Measurements from ENCODE around the gene RAX2.

Gene RAX2

GRCh38 chr19:3725121-3725520 is 46.9 kb downstream of the RAX2 start:
- no peak overlapping the region for H3K4me3 ChIP-seq (ENCODE audit: low read depth, low read length)
- no peak for DNase-seq (ENCODE audit: low read depth)
- TF ChIP-seq, protein P1, sequence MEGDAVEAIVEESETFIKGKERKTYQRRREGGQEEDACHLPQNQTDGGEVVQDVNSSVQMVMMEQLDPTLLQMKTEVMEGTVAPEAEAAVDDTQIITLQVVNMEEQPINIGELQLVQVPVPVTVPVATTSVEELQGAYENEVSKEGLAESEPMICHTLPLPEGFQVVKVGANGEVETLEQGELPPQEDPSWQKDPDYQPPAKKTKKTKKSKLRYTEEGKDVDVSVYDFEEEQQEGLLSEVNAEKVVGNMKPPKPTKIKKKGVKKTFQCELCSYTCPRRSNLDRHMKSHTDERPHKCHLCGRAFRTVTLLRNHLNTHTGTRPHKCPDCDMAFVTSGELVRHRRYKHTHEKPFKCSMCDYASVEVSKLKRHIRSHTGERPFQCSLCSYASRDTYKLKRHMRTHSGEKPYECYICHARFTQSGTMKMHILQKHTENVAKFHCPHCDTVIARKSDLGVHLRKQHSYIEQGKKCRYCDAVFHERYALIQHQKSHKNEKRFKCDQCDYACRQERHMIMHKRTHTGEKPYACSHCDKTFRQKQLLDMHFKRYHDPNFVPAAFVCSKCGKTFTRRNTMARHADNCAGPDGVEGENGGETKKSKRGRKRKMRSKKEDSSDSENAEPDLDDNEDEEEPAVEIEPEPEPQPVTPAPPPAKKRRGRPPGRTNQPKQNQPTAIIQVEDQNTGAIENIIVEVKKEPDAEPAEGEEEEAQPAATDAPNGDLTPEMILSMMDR (IDR thresholded peaks at IDR 0.05; ENCODE audit: low read depth, low read length, missing control alignments): no peak

DNA sequence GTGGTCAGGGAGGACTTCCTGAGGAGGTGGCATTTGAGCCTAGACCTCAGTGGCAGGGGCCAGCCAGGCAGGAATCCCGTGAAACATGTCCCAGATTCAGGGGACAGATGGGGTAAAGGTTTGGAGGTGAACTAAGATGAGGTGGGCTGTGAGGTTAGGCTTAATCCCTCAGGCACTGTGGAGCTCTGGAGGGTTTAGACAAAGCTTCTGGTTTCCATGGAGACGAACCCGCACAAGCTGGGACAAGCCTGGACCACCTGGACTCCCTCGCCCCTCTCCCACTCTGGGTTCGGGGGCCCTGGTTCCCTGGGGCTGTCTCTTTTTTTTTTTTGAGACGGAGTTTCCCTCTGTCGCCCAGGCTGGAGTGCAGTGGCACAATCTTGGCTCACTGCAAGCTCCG is 48.1 kb downstream of the RAX2 start:
- TF ChIP-seq, protein P1 (IDR thresholded peaks at IDR 0.05; ENCODE audit: low read depth, low read length, missing control alignments): no peak

DNA sequence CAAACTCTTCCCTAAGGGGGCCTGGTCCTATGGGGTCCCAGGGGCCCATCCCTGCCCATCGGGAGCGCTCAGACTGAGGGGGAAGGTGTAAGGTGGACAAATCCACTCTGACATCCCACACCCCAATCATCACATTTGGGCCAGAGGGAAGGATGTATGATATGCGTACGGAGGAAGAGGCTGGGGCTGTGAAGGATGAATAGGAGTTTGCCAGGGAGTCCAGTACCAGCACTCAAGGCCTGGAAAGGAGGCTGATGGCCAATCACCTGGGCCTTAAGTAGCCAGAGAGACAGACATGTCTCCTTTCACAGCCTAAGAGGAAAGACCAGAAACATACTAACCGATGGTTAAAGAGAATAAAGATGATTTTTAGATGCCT is 48.9 kb downstream of the RAX2 start:
- DNase-seq (ENCODE audit: low read depth): no peak
- H3K4me3 ChIP-seq (ENCODE audit: low read depth, low read length): no peak overlapping the region
- TF ChIP-seq, protein P1 (IDR thresholded peaks at IDR 0.05; ENCODE audit: low read depth, low read length, missing control alignments): no peak

More for the DNA sequence above, 48.1 kb downstream of the RAX2 start:
- no peak for DNase-seq (ENCODE audit: low read depth)
- no peak overlapping the region for H3K4me3 ChIP-seq (ENCODE audit: low read depth, low read length)

GRCh38 chr19:3722443-3723109 is 49.5 kb downstream of the RAX2 start:
- TF ChIP-seq, protein P1 (IDR thresholded peaks at IDR 0.05; ENCODE audit: low read depth, low read length, missing control alignments): no peak
- H3K4me3 ChIP-seq (ENCODE audit: low read depth, low read length): no peak overlapping the region
- no peak for DNase-seq (ENCODE audit: low read depth)

- H3K4me3 ChIP-seq (ENCODE audit: low read depth, low read length): no peak overlapping the region
- TF ChIP-seq, protein P1 (IDR thresholded peaks at IDR 0.05; ENCODE audit: low read depth, low read length, missing control alignments): no peak
- no peak for DNase-seq (ENCODE audit: low read depth)
Observed at GRCh38 chr19:3721887-3722442, 50.1 kb downstream of the RAX2 start.

- DNase-seq (ENCODE audit: low read depth): no peak
- H3K4me3 ChIP-seq (ENCODE audit: low read depth, low read length): no peak overlapping the region
- TF ChIP-seq, protein P1 (IDR thresholded peaks at IDR 0.05; ENCODE audit: low read depth, low read length, missing control alignments): no peak
Observed at GRCh38 chr19:3721131-3721886, 50.7 kb downstream of the RAX2 start.

All from GM12864 (cell line).